GM21423 (cell line): Measurements from ENCODE around the gene TNFRSF13B.
"Not testable (repeated sequence)": the region's sequence is repeated elsewhere in the genome, so short reads cannot be mapped to it uniquely, and the experiment has no call there.

Experiments
- ATAC-seq: cut with Tn5 transposase; IDR thresholded peaks from one replicate; pipeline ENCODE4 v1.9.1; 2021; ENCODE audit warnings: mild to moderate bottlenecking, moderate library complexity; ENCODE audit not compliant: unreplicated experiment

Gene TNFRSF13B

DNA sequence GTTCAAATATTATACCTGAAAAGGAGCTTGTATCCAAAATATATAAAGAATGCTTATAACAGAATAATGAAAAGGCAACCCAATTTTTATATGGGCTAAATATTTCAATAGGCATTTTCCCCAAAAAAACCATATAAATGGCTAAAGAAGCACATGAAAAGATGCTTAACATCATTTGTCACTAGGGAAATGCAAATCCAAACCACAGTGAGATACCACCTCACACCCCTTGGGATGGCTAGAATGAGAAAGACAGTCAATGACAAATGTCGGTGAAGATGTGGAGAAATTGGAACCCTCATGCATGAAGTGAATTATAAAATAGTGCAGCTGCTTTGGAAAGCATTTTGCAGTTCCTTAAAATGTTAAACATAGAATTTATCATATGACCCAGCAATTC is 3.1 kb downstream of the TNFRSF13B start:
- no peak for ATAC-seq

DNA sequence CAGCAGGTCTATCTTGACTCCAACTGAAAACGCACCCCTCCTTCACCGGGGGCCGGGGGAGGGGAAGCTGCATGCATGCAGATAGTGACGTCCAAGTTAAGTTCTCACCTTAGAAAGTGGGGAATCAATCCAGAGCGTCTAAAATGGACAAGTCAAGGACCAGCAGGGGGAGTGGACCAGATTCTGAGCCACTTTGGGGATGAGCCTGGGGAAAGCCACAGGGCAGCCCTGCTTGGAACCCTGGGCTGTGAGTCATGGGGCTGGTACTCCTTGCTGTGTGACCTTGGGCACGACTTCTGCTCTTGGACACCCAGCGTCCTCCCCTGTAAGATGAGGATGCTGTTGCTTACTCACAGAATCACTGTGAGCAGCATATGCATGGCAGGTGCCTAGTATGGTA is 9.1 kb downstream of the TNFRSF13B start:
- no peak for ATAC-seq

DNA sequence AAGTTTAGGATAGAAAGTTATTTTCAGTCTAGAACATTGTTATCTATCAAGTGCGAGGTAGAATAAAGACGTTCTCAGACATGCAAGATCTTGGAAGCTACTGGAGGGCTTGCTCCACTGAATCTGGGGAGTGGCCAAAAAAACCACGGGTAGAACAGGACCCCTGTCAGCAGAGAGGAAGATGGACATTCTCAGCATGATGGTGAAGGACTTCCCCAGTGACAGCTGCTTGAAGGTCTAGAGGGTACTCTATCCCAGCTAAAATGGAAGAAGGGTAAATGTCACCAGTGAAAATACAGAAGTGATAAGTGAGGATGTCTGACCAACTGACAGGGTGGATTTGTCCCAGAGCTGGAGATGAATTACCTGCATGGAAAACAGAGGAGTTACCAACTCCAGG is 10.1 kb downstream of the TNFRSF13B start:
- ATAC-seq = no peak

GRCh38 chr17:16961022-16961421 is 10.9 kb downstream of the TNFRSF13B start:
- not testable (repeated sequence) for ATAC-seq

- ATAC-seq = not testable (repeated sequence)
These were observed 16.9 kb downstream of the TNFRSF13B start for GRCh38 chr17:16955011-16955410.

- no peak for ATAC-seq
These were observed 17.4 kb downstream of the TNFRSF13B start for GRCh38 chr17:16954521-16954920.

GRCh38 chr17:16953841-16954240 is 18.1 kb downstream of the TNFRSF13B start:
- no peak for ATAC-seq

DNA sequence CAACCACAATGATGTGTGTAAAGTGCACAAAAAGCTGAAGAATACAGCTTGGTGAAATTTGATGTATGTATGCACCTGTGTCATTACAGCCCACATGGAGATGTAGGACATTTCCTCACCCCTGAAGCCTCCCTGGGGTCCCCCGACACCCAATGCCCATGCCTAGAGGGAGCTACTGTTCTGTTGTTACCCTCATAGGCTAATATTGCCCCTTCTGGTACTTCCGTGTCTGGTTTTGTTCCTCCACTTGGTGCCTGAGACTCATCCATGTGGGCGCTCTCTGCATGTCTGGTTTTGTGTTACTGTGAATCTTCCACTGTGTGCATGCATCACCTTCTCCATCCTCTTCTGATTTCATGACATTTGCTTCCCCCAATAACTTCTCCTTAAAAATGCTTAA is 18.6 kb downstream of the TNFRSF13B start:
- ATAC-seq = no peak

- ATAC-seq = no peak
These were observed 19.5 kb downstream of the TNFRSF13B start for GRCh38 chr17:16952401-16952800.

- no peak for ATAC-seq
These were observed 21.4 kb downstream of the TNFRSF13B start for GRCh38 chr17:16950488-16950887.

DNA sequence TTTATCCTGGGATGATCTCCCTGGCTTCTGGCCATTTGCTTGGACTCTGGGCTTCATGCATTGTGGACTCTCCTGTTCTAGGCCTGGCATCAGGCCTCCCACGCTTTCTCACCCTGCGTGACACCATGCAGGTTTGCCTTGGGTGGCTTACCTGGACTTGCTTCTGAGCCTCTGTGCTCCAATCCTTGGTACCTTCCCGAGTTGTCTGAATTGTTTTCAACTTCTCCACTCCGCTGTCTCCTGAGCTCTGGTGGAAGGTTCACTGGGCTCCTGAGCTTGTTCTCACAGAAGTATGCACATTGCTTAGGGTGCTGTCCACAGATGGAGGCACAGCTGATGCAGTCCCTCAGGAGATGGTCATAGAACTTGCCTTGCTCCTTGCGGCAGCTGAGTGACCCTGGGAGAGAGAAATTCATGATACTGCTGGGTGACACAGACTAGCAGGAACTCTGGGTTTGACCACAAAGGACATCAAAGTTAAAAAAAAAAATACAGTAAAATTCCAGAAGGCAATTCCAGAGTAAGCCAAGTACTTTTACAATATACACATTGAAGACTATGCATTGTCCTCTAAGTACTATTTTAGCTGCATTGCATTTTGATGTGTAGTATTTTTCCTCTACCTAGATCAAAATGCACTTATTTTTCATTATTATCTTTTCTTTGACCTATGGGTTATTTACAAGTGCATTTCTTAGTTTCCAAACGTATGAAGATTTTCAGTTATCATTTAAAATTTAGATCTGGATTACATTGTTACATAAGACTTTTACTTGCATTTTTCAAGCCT is 23.1 kb downstream of the TNFRSF13B start:
- ATAC-seq = no peak

DNA sequence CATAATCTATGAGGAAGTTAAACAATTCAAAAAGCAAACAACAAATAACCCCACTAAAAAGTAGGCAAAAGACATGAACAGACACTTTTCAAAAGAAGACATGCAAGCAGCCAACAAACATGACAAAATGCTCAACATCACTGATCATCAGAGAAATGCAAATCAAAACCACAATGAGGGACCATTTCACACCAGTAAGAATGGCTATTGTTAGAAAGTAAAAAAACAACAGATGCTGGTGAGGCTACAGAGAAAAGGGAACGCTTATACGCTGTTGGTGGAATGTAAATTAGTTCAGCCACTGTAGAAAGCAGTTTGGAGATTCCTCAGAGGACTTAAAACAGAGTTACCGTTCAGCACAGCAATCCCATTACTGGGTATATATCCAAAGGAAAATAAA is 24.4 kb downstream of the TNFRSF13B start:
- ATAC-seq = no peak

GRCh38 chr17:16945663-16946218 is 26.2 kb downstream of the TNFRSF13B start:
- ATAC-seq = no peak

DNA sequence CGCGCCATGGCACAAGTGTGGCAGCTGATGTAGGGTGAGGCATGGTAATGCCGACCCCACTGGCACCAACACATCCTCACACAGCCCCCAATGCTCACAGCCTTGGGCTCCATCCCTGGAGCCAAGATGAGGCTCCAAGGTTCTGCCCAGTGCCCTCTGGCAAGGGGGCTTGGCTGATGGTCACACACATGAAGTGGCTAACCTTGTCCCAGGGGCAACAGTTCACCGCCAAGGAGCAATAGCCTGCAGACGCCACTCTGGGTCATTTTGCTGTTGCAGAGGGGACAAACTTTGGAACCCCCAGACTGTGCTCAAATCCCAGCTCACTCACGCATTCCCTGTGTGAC is 26.8 kb downstream of the TNFRSF13B start:
- no peak for ATAC-seq

GRCh38 chr17:16944334-16945135 is 27.4 kb downstream of the TNFRSF13B start:
- ATAC-seq = no peak

DNA sequence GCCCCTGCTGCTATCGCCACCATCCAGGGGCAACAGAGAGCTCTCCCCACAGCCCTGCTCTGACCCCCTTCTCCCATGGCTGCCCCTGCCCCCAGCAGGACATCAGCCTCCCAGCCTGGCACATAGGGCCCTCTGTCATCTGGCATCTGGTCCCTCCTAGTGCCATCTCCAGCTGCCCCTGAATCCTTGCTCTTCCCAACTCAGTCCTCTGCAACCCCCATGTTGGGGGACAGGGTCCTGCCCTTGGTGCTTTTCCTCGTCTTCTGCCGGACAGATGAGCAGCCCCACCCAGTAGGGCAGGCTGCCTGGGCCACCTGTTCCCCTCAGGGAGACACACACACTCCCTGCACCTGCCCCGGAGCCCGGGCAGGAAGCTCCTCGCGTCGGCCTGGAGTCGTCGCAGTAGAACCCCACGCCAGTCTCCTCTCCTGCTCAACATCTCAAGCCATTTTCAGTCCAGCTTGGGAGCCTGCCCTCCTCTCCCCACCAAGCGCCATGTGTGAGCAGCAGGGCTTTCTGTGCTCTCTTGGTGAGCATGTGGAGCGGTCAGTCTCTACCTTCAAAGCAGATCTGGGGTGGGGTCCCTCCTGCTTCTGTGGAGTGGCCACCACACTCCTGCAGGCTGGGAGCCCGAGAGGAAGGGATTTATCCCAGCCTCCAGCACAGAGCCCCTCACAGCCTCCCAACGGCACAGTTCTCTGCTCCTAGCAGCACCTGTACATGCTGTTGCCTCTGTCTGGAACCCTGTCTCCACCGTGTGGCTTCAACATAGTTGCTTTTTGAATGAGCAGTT is 28.2 kb downstream of the TNFRSF13B start:
- ATAC-seq = no peak

DNA sequence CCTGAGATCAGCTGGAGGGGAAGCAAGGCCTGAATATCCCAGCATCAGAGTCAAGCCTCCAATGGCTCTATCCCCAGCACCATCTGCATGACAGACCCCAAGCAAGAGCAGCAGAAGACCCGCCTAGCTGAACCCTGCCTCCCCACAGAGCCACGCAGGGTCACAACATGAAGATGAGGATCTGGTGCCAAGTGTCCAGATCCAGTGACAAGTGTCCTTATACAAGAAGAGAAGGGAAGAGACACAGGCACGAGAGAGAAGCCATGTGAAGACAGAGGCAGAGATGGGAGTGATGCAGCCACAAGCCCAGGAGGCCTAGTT is 28.9 kb downstream of the TNFRSF13B start:
- no peak for ATAC-seq

GRCh38 chr17:16942141-16943031 is 29.5 kb downstream of the TNFRSF13B start:
- ATAC-seq = no peak

- no peak for ATAC-seq
These were observed 30.6 kb downstream of the TNFRSF13B start for GRCh38 chr17:16941072-16942036.
